Calu3 (cell line): ENCODE results near the gene GPR158. TPM values are rescaled to one million over a fixed set of nuclear protein-coding genes. Genes with fewer than 3 reads are reported as not detected.

Experiments used
- BruUV-seq: library from RNA; stranded (reverse); fragments of 400-500 nt; replicated peaks from 2 replicates; lab custom pipeline; 2021; lab: Mats Ljungman, UMichigan
- CTCF ChIA-PET: fragments of 300-600 bp; sonication (Branson Sonifier 250); formaldehyde crosslinking; loops from one replicate; lab custom pipeline; 2022; ENCODE audit warnings: antibody characterized with exemption; lab: Charles Lee
- DNase-seq: peaks from one replicate; pipeline ENCODE4 v3.0.0; 2022
- H3K27ac Mint-ChIP-seq: one replicate; pipeline ENCODE4 v1.8.0; 2022; ENCODE audit warnings: mixed read lengths; ENCODE audit not compliant: unreplicated experiment
- H3K27me3 Mint-ChIP-seq: one replicate; pipeline ENCODE4 v1.8.0; 2022; ENCODE audit warnings: mixed read lengths; ENCODE audit not compliant: unreplicated experiment
- H3K36me3 Mint-ChIP-seq: one replicate; pipeline ENCODE4 v1.8.0; 2022; ENCODE audit warnings: mild to moderate bottlenecking, moderate library complexity, mixed read lengths; ENCODE audit not compliant: insufficient read depth, unreplicated experiment
- H3K4me1 Mint-ChIP-seq: one replicate; pipeline ENCODE4 v1.8.0; 2022; ENCODE audit warnings: mild to moderate bottlenecking, low read depth, mixed read lengths; ENCODE audit not compliant: unreplicated experiment
- H3K4me3 Mint-ChIP-seq: one replicate; pipeline ENCODE4 v1.8.0; 2022; ENCODE audit warnings: mild to moderate bottlenecking, low read depth, moderate library complexity, mixed read lengths; ENCODE audit not compliant: unreplicated experiment
- H3K9me3 Mint-ChIP-seq: one replicate; pipeline ENCODE4 v1.8.0; 2022; ENCODE audit warnings: low read depth, mixed read lengths; ENCODE audit not compliant: unreplicated experiment
- CTCF ChIP-seq: fragments of 200-600 bp; IDR thresholded peaks from one replicate; pipeline ENCODE4 v1.8.0; 2022; ENCODE audit warnings: antibody characterized with exemption; ENCODE audit not compliant: unreplicated experiment
- intact Hi-C: fragments of 100-400 bp; cut with micrococcal nuclease; formaldehyde crosslinking; loops from one replicate; pipeline ENCODE4 v1.10.0; 2022; ENCODE audit not compliant: unreplicated experiment
- total RNA-seq: library from RNA; stranded (reverse); gene quantifications from 2 replicates; pipeline ENCODE4 v1.2.3, GENCODE V29; 2022

The GPR158 gene
- total RNA-seq, 1 experiment from 2014 or later, result not detected

DNA sequence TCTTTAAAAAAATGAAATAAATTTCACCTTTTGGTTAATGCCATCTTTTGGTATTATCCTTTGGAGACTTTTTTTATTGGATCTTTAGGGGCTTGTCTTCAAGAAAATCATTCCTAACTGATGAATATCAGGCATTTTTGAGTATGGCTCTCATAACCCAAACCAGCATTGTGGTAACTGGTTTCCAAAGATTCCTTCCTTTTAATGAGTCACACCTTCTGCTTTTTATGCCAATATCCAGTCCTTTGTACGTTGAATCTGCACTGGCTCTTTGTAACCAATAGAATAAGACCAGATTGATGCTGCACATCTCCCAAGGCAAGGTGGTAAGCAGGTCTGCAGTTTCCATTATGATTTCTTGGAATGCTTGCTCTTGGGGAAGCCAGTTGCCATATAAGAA lies 89.1 kb downstream of the GPR158 start:
- Mint-ChIP-seq H3K4me1 (no peaks in the 10 kb centered on the region), H3K36me3 (no peaks in the 10 kb centered on the region), H3K27me3 (peaks cover 12% of the 10 kb centered on the region), H3K27ac (no peak overlapping the region), H3K9me3 (peaks cover 5% of the 10 kb centered on the region), H3K4me3 (no peak overlapping the region)
- TF ChIP-seq CTCF, result no peak
- no peak for DNase-seq
- BruUV-seq, result no TSS peak
- CTCF ChIA-PET, result no interaction called here
- intact Hi-C loops, result no loop called here

DNA sequence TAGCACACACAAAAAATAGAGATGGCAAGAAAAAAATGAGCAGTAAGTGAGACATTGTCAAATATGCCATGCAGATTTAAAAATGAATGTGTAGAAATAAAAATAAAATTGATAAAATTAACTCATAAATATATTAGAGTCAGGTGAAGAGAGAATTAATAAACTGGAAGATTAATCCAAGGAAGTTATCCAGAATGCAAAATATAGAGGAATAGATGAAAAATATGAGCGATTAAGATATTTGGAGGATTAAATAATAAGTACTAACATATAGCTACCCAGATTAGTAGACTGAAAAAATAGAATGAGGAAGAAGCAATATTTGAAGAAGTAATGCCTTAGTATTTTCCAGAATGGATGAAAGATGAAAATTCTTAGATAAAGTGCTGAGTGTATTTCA lies 103.4 kb downstream of the GPR158 start:
- CTCF ChIA-PET, result no interaction called here
- intact Hi-C loops, result no loop called here
- no peaks in the 10 kb centered on the region for H3K4me1 Mint-ChIP-seq
- no peak overlapping the region for H3K4me3 Mint-ChIP-seq
- DNase-seq, result no peak
- H3K27me3 Mint-ChIP-seq, result no peaks in the 10 kb centered on the region
- BruUV-seq, result no TSS peak
- no peak overlapping the region for H3K27ac Mint-ChIP-seq
- H3K36me3 Mint-ChIP-seq, result no peaks in the 10 kb centered on the region
- no peak for TF ChIP-seq CTCF
- peaks cover 8% of the 10 kb centered on the region for H3K9me3 Mint-ChIP-seq

- no TSS peak for BruUV-seq
- no peaks in the 10 kb centered on the region for H3K4me1 Mint-ChIP-seq
- CTCF ChIA-PET, result no interaction called here
Measured at GRCh38 chr10:25280076-25280475, 105.3 kb downstream of the GPR158 start.

GRCh38 chr10:25280573-25280972 lies 105.8 kb downstream of the GPR158 start:
- BruUV-seq, result no TSS peak
- Mint-ChIP-seq H3K4me3 (no peak overlapping the region), H3K4me1 (no peaks in the 10 kb centered on the region), H3K27ac (no peak overlapping the region), H3K9me3 (peaks cover 8% of the 10 kb centered on the region), H3K36me3 (no peaks in the 10 kb centered on the region), H3K27me3 (no peaks in the 10 kb centered on the region)
- no peak for TF ChIP-seq CTCF
- no peak for DNase-seq
- intact Hi-C loops, result no loop called here
- CTCF ChIA-PET, result no interaction called here

More at GRCh38 chr10:25280076-25280475, 105.3 kb downstream of the GPR158 start:
- intact Hi-C loops, result no loop called here
- no peak for DNase-seq
- no peaks in the 10 kb centered on the region for H3K27me3 Mint-ChIP-seq
- no peak overlapping the region for H3K4me3 Mint-ChIP-seq
- no peak overlapping the region for H3K27ac Mint-ChIP-seq
- H3K36me3 Mint-ChIP-seq, result no peaks in the 10 kb centered on the region
- no peak for TF ChIP-seq CTCF
- peaks cover 8% of the 10 kb centered on the region for H3K9me3 Mint-ChIP-seq
